UCSD-AML1 (cell line): ENCODE results near the gene DNAJC13.

Experiments used
- DNase-seq: peaks from one replicate; lab custom pipeline; 2025; ENCODE audit not compliant: unreplicated experiment; lab: John Stamatoyannopoulos, UW

Gene DNAJC13

DNA sequence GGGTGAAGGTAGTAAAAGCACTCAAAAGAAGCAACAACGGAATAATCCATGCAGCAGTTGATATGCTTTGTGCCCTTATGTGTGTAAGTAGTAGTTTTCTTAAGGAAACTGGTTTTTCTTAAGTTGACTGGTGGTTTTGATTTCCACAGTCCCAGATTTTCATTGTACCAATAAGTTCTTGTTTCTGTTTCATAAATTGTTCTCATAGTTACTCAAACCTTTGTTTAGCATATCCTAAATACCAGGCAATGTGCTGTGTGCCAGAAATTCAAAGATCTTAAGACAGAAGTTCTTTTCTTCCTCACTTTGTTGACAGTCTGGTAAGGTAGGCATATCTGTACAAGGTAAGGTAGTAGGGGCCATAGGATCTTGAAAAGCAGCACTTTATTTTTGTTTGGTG lies 40.0 kb downstream of the DNAJC13 start:
- no peak for DNase-seq

DNA sequence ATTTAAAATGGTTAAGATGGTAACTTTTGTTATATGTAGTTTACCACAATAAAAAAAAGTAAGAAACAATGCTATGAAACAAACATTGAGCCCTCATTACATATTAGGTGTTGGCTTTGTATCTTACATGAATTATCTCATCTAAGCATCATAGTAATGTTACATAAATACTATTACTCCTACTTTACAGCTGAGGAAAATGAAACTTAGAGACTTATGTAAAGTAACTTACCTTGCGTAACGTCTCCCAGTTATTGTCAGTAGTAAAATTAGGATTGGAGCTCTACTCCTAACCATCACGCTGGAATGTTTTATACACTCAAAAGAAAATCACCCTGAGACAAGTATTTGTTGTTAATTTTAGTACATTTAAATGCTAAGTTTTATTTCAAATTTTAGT lies 42.2 kb downstream of the DNAJC13 start:
- DNase-seq = no peak

GRCh38 chr3:132461544-132461943 lies 44.2 kb downstream of the DNAJC13 start:
- no peak for DNase-seq

- no peak for DNase-seq
Observed at GRCh38 chr3:132464066-132464465, 46.8 kb downstream of the DNAJC13 start.

DNA sequence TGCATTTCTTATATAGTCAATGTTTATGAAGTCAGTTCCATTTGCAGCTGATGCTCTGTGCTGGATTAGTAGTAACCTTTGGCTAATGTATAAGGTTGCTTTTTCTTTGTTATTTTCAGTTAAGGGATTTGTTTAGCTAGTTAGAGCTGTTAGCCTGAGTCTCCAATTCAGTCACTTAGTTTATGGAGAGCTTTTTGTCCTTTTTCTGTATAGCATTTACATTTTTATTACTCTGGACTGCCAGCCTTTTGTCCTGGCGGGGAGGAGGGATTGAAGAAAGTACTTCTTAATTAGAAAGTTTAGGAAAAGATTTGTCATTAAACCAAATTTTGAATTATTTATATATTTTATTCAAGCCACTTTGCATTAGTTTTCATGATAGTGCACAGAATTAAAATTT lies 52.0 kb downstream of the DNAJC13 start:
- no peak for DNase-seq

GRCh38 chr3:132486099-132486498 lies 68.8 kb downstream of the DNAJC13 start:
- DNase-seq = no peak

- no peak for DNase-seq
Observed at GRCh38 chr3:132488151-132488550, 70.8 kb downstream of the DNAJC13 start.

- no peak for DNase-seq
Observed at GRCh38 chr3:132499071-132499470, 81.8 kb downstream of the DNAJC13 start.

GRCh38 chr3:132503559-132503958 lies 86.3 kb downstream of the DNAJC13 start:
- no peak for DNase-seq

DNA sequence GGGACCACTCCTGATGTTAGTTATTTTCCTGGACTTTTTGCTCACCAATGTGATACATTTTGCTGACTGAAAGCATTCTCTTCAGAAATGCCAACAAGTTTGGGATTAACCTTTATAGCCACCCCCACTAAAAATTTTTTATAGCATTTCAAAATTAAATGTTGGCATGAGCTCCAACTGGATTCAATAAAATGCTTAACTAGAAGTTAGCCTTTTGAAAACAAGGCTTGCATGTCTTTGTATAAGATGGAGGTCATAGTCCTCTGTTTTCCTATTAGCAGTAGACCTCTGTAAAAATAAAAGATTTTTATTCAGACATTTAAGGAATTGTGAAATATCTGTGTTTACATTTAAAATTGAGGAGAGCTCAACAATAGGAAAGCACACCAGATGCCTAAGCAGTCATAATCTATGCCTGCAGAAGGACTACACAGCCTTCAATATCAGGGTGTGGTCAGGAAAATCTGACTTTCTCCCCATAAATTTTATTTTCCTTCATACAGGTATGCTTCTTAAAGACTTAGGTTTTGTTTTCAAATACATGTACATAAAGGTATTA lies 87.2 kb downstream of the DNAJC13 start:
- no peak for DNase-seq

DNA sequence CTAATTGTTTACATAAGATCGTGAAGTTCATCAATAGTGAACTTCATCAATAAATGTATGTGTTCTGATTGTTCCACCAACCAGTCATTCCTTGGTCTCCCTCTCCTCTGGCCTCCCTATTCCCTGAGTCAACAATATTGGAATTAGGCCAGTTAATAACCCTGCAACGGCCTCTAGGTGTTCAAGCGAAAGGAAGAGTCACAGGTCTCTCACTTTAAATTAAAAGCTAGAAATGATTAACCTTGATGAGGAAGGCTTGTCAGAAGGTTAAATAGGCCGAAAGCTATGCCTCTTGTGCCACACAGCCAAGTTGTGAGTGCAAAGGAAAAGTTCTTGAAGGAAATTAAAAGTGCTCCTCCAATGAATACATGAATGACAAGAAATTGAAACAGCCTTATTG lies 90.4 kb downstream of the DNAJC13 start:
- no peak for DNase-seq

- DNase-seq = no peak
Observed at GRCh38 chr3:132509096-132509495, 91.8 kb downstream of the DNAJC13 start.

GRCh38 chr3:132509506-132509905 lies 92.2 kb downstream of the DNAJC13 start:
- no peak for DNase-seq

GRCh38 chr3:132513057-132513456 lies 95.8 kb downstream of the DNAJC13 start:
- no peak for DNase-seq

GRCh38 chr3:132517311-132517710 lies 100.0 kb downstream of the DNAJC13 start:
- no peak for DNase-seq

- DNase-seq = no peak
Observed at GRCh38 chr3:132519914-132520313, 102.6 kb downstream of the DNAJC13 start.

GRCh38 chr3:132521901-132522300 lies 104.6 kb downstream of the DNAJC13 start:
- no peak for DNase-seq

- DNase-seq = no peak
Observed at GRCh38 chr3:132522353-132522752, 105.1 kb downstream of the DNAJC13 start.

- DNase-seq = no peak
Observed at GRCh38 chr3:132530624-132531023, 113.3 kb downstream of the DNAJC13 start.

DNA sequence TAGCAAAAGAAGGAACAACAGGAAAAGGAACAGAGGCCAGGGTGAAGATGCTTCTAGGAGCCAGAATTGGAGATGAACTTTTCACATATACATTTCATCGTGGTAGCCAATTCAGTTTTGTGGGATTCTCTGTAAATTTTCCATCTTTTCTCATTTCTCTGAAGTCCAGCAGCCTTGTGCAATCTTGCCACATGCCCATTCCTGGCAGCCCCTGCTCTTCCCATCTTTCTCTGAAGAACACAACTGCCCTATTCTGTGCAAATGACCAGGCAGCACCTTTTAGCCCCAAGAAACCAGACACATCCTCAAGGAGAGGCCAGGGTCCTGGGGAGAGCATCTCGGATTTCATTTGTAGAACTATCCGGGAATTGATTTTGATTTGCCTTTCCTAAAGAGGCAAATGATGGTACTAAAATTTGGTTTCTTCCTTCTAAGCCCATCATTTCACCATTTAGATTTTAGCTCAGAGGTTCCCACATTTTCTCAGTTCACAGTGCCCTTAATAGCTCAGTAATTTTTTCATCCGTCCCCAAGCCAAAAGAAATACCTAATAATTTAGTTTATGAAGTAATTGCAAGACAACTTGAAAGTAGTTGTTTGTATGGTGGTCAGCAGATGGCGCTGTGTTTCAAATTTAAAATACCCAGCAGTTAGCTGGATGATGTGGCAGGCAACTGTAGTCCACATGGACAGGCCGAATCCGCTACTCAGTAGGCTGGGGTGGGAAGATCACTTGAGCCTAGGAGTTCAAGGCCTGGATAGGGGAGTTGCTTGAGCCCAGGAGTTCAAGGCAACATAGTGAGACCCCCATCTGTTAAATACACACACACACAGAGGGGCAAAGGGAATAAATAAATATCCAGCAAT lies 118.5 kb downstream of the DNAJC13 start:
- peak; percentile 36 for DNase-seq

DNA sequence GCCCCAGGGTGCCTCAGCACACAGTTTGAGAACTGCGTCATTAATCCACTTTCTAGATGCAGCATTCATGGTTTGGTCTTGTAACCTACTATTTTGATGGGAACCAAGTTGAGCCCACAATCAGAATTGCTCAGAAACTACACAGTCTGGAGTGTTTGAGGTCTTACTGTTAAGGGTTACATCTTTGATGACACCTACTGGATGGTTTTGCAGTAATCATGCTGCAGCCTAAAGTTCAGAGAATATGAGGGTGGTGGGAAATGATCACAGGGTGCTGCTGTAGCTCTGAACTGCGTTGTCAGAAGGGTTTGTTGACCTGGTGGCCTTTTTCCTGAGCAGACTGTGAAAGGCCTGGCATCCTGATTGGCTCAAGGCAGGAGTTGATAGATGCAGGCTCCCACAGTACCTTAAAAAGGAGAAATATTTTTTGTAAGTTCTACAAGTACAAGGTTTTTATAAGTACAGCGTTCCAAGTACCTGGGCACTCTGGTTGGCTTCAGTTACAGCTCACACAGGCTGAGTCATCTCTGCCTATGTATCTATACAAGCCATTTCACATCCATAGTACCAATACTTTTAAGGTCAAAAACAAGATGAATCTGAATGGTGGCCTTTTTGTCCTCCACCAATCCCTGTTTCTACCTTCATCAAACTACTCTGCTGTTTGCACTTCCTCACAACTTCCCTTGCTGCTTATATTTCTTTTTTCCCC lies 119.3 kb downstream of the DNAJC13 start:
- DNase-seq = no peak

- DNase-seq = no peak
Observed at GRCh38 chr3:132537297-132537696, 120.0 kb downstream of the DNAJC13 start.
